SK-N-SH treated with all-trans-retinoic acid at 6 μM for 48 hours (cell line): Measurements from ENCODE around the gene SIRT7.
A peak's percentile ranks its signal among the peaks of the same experiment; 100 is the strongest.

ENCODE experiments used
- ATAC-seq: fragments of 200-7000 bp; cut with Tn5 transposase; 3 replicates; pipeline ENCODE4 v1.9.1; 2020; ENCODE audit warnings: mild to moderate bottlenecking, moderate library complexity
- ARNTL ChIP-seq: fragments of 450-650 bp; formaldehyde crosslinking; IDR thresholded peaks from 2 replicates; pipeline ENCODE4 v1.5.0; 2020; ENCODE audit warnings: low read depth, mild to moderate bottlenecking, moderate library complexity, borderline replicate concordance
- BACH2 ChIP-seq: fragments of 250-450 bp; sonication (Bioruptor Pico); IDR thresholded peaks from 2 replicates; pipeline ENCODE4 v1.9.0; 2021; ENCODE audit warnings: mild to moderate bottlenecking, borderline replicate concordance
- CREB5 ChIP-seq: fragments of 250-450 bp; sonication (Bioruptor Pico); IDR thresholded peaks from 2 replicates; pipeline ENCODE4 v1.5.1; 2020; ENCODE audit warnings: low read depth, mild to moderate bottlenecking, moderate library complexity
- CSDC2 ChIP-seq: fragments of 250-450 bp; sonication (Bioruptor Pico); IDR thresholded peaks from 2 replicates; pipeline ENCODE4 v1.5.0; 2020; ENCODE audit warnings: mild to moderate bottlenecking, moderate library complexity
- CSRNP3 ChIP-seq: fragments of 250-450 bp; sonication (Bioruptor Pico); IDR thresholded peaks from 2 replicates; pipeline ENCODE4 v1.5.1; 2021; ENCODE audit warnings: mild to moderate bottlenecking, moderate library complexity
- ESRRG ChIP-seq: fragments of 250-450 bp; sonication (Bioruptor Pico); IDR thresholded peaks from 2 replicates; pipeline ENCODE4 v1.6.1; 2021; ENCODE audit warnings: mild to moderate bottlenecking
- ISL1 ChIP-seq: fragments of 250-450 bp; sonication (Bioruptor Pico); IDR thresholded peaks from 2 replicates; pipeline ENCODE4 v2.1.2; 2022; ENCODE audit warnings: mild to moderate bottlenecking, moderate library complexity
- PATZ1 ChIP-seq: fragments of 250-450 bp; sonication (Bioruptor Pico); IDR thresholded peaks from 2 replicates; pipeline ENCODE4 v1.8.0; 2020; ENCODE audit warnings: mild to moderate bottlenecking, moderate library complexity, borderline replicate concordance
- RARB ChIP-seq: fragments of 250-450 bp; sonication (Bioruptor Pico); IDR thresholded peaks from 2 replicates; pipeline ENCODE4 v1.8.0; 2021; ENCODE audit warnings: mild to moderate bottlenecking, moderate library complexity
- SNAI2 ChIP-seq: fragments of 250-450 bp; sonication (Bioruptor Pico); IDR thresholded peaks from 2 replicates; pipeline ENCODE4 v1.5.0; 2020; ENCODE audit warnings: mild to moderate bottlenecking, moderate library complexity
- TCF4 ChIP-seq: fragments of 250-450 bp; sonication (Bioruptor Pico); IDR thresholded peaks from 2 replicates; pipeline ENCODE4 v1.8.0; 2021; ENCODE audit warnings: mild to moderate bottlenecking, moderate library complexity, borderline replicate concordance
- ZC3H10 ChIP-seq: fragments of 250-450 bp; sonication (Bioruptor Pico); IDR thresholded peaks from 2 replicates; pipeline ENCODE4 v1.5.1; 2021; ENCODE audit warnings: mild to moderate bottlenecking, moderate library complexity
- ZFP3 ChIP-seq: fragments of 250-450 bp; sonication (Bioruptor Pico); IDR thresholded peaks from 2 replicates; pipeline ENCODE4 v1.5.0; 2020; ENCODE audit warnings: mild to moderate bottlenecking, moderate library complexity
- ZFP30 ChIP-seq: fragments of 450-650 bp; formaldehyde crosslinking; IDR thresholded peaks from 2 replicates; pipeline ENCODE4 v1.5.0; 2022; ENCODE audit warnings: mild to moderate bottlenecking, moderate library complexity
- ZNF565 ChIP-seq: fragments of 450-650 bp; formaldehyde crosslinking; conservative IDR thresholded peaks from 2 replicates; pipeline ENCODE4 v1.5.0; 2020; ENCODE audit warnings: low read depth, mild to moderate bottlenecking, moderate library complexity
- ZNF70 ChIP-seq: fragments of 450-650 bp; formaldehyde crosslinking; IDR thresholded peaks from 2 replicates; pipeline ENCODE4 v1.5.0; 2020; ENCODE audit warnings: mild to moderate bottlenecking, moderate library complexity
- ZNF8 ChIP-seq: fragments of 450-650 bp; formaldehyde crosslinking; IDR thresholded peaks from 2 replicates; pipeline ENCODE4 v1.5.0; 2020; ENCODE audit warnings: mild to moderate bottlenecking, moderate library complexity
- TF ChIP-seq, protein P1 (sequence below): fragments of 250-450 bp; sonication (Bioruptor Pico); IDR thresholded peaks from 2 replicates; pipeline ENCODE4 v1.8.0; 2021; ENCODE audit warnings: low read depth, mild to moderate bottlenecking, moderate library complexity, borderline replicate concordance

Gene SIRT7

DNA sequence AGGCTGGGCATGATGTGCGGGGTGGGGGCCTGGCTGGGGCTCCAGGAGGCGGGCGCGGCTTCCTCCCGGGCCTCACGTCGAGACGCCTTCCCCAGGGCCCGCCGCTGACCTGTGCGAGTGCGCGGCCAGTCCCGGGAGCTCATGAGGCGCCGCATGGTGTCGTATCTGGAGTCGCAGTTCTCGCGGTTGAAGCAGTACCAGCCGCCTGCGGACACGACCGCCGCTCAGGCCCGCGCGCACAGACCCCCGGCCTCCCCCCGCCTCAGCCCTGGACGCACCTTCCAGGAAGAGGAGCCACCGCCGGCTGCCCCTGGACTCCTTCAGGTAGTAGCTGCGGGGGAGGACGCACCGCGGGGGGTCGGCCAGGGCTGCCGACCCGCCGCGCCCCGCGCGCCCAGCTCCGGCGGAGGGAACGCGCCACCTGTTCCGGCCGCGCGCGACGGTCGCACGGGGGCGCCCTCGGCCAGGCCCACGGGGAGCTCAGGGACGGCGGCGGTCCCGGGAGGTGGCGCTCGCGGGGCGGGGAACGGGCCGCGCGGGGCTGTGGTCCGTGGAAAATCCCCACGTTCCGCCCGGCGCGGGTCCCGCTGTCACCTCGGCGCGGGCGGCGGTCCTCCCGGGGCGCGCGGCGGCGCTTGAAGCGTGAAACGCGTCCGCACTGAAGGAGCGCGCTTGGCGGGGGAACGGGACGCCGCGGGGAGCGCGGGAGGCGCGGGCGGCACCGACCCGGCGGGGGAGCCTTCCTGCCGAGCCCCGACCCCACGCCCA is 41.6 kb upstream of the SIRT7 start:
- ATAC-seq = peak; percentile 85

DNA sequence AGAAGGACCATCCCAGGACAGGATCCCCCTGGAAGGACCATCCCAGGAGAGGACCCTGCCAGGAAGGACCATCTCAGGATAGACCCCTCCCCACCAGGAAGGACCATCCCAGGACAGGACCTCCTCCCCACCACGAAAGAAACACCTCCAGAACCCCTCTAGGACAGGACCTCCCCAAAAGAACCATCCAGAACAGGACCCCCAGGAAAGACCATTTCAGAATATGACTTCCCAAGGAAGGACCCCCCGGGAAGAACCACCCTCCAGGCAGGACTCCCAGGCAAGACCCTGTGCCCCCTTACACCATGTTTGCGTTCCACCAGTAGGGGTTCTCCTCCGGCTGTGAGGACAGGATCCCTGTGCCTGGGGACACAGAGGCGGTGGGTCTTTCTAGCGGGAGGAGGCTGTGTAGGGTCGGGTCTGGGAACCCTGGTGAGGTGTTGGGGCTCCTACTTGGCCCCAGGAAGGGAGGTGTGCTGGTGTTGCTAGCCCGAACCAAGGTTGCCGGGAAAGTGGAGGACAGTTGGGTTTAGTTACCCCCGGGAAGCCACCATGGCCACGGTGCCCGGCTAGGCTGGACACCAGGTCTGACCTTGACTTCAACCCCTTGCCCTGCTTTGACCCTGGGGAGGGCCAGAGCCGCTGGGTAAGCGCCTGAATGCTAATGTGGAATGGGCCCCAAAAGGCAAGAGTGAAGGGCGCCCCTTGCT is 40.8 kb upstream of the SIRT7 start:
- no peak for ATAC-seq
- TF ChIP-seq, protein P1, sequence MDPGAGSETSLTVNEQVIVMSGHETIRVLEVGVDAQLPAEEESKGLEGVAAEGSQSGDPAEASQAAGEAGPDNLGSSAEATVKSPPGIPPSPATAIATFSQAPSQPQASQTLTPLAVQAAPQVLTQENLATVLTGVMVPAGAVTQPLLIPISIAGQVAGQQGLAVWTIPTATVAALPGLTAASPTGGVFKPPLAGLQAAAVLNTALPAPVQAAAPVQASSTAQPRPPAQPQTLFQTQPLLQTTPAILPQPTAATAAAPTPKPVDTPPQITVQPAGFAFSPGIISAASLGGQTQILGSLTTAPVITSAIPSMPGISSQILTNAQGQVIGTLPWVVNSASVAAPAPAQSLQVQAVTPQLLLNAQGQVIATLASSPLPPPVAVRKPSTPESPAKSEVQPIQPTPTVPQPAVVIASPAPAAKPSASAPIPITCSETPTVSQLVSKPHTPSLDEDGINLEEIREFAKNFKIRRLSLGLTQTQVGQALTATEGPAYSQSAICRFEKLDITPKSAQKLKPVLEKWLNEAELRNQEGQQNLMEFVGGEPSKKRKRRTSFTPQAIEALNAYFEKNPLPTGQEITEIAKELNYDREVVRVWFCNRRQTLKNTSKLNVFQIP (CRISPR knock-in tag) = no peak
- TF ChIP-seq RARB (CRISPR knock-in tag) (no peak), SNAI2 (CRISPR knock-in tag) (no peak), ZNF8 (CRISPR knock-in tag) (no peak), ISL1 (CRISPR knock-in tag) (no peak), ZFP30 (CRISPR knock-in tag) (no peak), ZFP3 (CRISPR knock-in tag) (no peak), ARNTL (no peak), ZC3H10 (no peak), ZNF565 (CRISPR knock-in tag) (no peak)

More for the DNA sequence above, 41.6 kb upstream of the SIRT7 start:
- TF ChIP-seq ZNF565 (CRISPR knock-in tag) = no peak
- no peak for TF ChIP-seq ISL1 (CRISPR knock-in tag)
- no peak for TF ChIP-seq BACH2 (CRISPR knock-in tag)
- TF ChIP-seq RARB (CRISPR knock-in tag) = no peak
- peak; percentile 87; the same call in 1 of the 2 replicates for TF ChIP-seq SNAI2 (CRISPR knock-in tag)
- no peak for TF ChIP-seq PATZ1 (CRISPR knock-in tag)

DNA sequence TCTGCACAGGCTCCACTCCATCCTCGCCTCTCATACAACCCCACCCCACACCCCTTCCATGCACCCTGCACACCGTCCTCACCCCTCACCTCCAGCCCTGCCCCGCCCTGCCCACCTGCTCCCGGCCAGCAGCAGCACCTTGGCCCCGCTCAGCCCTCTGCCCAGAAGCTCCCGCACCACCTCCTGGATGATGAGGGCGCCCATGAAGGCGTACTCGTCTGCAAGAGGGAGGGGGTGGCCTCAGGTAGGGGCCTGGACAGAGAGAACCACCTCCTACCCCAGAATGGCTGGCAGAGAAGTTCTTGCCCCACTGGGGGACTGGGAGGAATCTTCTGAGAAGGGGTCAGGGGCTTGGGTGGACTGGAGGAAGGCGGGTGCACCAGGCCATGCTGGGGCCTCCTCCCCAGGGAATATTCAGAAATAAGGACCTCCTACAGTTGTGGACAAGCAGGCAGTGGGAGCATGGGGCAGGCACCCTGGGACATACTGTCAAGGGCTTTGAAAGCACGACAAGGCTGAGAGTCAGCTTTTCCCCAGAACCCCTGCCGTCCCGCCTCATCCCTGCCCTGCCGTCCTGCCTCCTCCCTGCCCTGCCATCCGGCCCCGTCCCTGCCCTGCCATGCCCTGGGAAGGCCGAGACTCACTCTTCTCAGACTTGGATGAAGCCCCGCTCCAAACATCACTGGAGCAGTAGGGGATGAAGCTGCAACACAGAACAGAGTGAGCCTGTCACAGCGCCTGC is 39.9 kb upstream of the SIRT7 start:
- no peak for ATAC-seq
- TF ChIP-seq SNAI2 (CRISPR knock-in tag) = no peak
- TF ChIP-seq ZFP30 (CRISPR knock-in tag) = no peak
- no peak for TF ChIP-seq ZC3H10
- TF ChIP-seq ESRRG (CRISPR knock-in tag) = no peak
- TF ChIP-seq ISL1 (CRISPR knock-in tag) = no peak
- TF ChIP-seq PATZ1 (CRISPR knock-in tag) = no peak
- no peak for TF ChIP-seq BACH2 (CRISPR knock-in tag)
- TF ChIP-seq ZNF70 (CRISPR knock-in tag) = no peak
- no peak for TF ChIP-seq CSDC2 (CRISPR knock-in tag)
- TF ChIP-seq, protein P1 (CRISPR knock-in tag) = no peak

GRCh38 chr17:81956607-81957589 is 38.9 kb upstream of the SIRT7 start:
- ATAC-seq = no peak
- TF ChIP-seq PATZ1 (CRISPR knock-in tag) (no peak), CSDC2 (CRISPR knock-in tag) (no peak), TCF4 (no peak), CREB5 (no peak), CSRNP3 (no peak)
